H9 (cell line): ENCODE measurements around the gene KCNMB1. TPM values are rescaled to one million over a fixed set of nuclear protein-coding genes. Genes with fewer than 3 reads are reported as not detected.

Experiments
- DNase-seq: peaks from one replicate; pipeline ENCODE4 v3.0.0-alpha.2; 2017
- H2AFZ ChIP-seq: one replicate; pipeline ENCODE4 v1.6.1; 2013; ENCODE audit warnings: mild to moderate bottlenecking, low read length, control low read depth, moderate library complexity
- H2AK5ac ChIP-seq: 2 replicates; pipeline ENCODE4 v1.6.1; 2013; ENCODE audit warnings: low read length, control low read depth, mixed read lengths; ENCODE audit not compliant: insufficient read length
- H2BK120ac ChIP-seq: one replicate; pipeline ENCODE4 v1.6.1; 2013; ENCODE audit warnings: low read depth, mild to moderate bottlenecking, low read length, control low read depth, inconsistent platforms; ENCODE audit not compliant: poor library complexity, severe bottlenecking
- H2BK12ac ChIP-seq: 2 replicates; pipeline ENCODE4 v1.6.1; 2013; ENCODE audit warnings: low read length, control low read depth, mixed read lengths, low read depth; ENCODE audit not compliant: insufficient read length
- H2BK15ac ChIP-seq: 2 replicates; pipeline ENCODE4 v1.6.1; 2013; ENCODE audit warnings: low read depth, low read length, control low read depth
- H2BK20ac ChIP-seq: one replicate; pipeline ENCODE4 v1.6.1; 2013; ENCODE audit warnings: low read depth, mild to moderate bottlenecking, low read length, control low read depth, inconsistent platforms; ENCODE audit not compliant: poor library complexity, severe bottlenecking
- H2BK5ac ChIP-seq: 2 replicates; pipeline ENCODE4 v1.6.1; 2013; ENCODE audit warnings: low read length, control low read depth, mixed read lengths; ENCODE audit not compliant: insufficient read length
- H3K14ac ChIP-seq: 2 replicates; pipeline ENCODE4 v1.6.1; 2013; ENCODE audit warnings: low read length, control low read depth; ENCODE audit not compliant: insufficient read depth
- H3K18ac ChIP-seq: 2 replicates; pipeline ENCODE4 v1.6.1; 2013; ENCODE audit warnings: low read depth, mild to moderate bottlenecking, mixed read lengths, low read length, control low read depth; ENCODE audit not compliant: insufficient read length
- H3K23ac ChIP-seq: 2 replicates; pipeline ENCODE4 v1.6.1; 2013; ENCODE audit warnings: low read length, control low read depth, mixed read lengths, low read depth; ENCODE audit not compliant: insufficient read length
- H3K23me2 ChIP-seq: 2 replicates; pipeline ENCODE4 v1.6.1; 2013; ENCODE audit warnings: low read depth, mild to moderate bottlenecking, mixed read lengths, low read length, control low read depth; ENCODE audit not compliant: insufficient read length, poor library complexity, severe bottlenecking
- H3K27ac ChIP-seq: 2 replicates; pipeline ENCODE4 v1.5.1; 2013; ENCODE audit warnings: low read length, control low read depth, mixed read lengths, low read depth; ENCODE audit not compliant: insufficient read length
- H3K27me3 ChIP-seq: 2 replicates; pipeline ENCODE4 v1.6.1; 2013; ENCODE audit warnings: low read length, control low read depth, inconsistent platforms; ENCODE audit not compliant: insufficient read depth
- H3K4ac ChIP-seq: 2 replicates; pipeline ENCODE4 v1.6.1; 2013; ENCODE audit warnings: low read depth, mild to moderate bottlenecking, control low read depth, inconsistent platforms, low read length, moderate library complexity
- H3K4me1 ChIP-seq: 2 replicates; pipeline ENCODE4 v1.6.1; 2013; ENCODE audit warnings: low read length, control low read depth, inconsistent platforms; ENCODE audit not compliant: insufficient read depth
- H3K4me2 ChIP-seq: 2 replicates; pipeline ENCODE4 v1.6.1; 2013; ENCODE audit warnings: low read length, control low read depth, mixed read lengths; ENCODE audit not compliant: insufficient read length, insufficient read depth
- H3K56ac ChIP-seq: 2 replicates; pipeline ENCODE4 v1.6.1; 2013; ENCODE audit warnings: low read depth, mild to moderate bottlenecking, mixed read lengths, low read length, control low read depth; ENCODE audit not compliant: insufficient read length
- H3K79me1 ChIP-seq: 2 replicates; pipeline ENCODE4 v1.6.1; 2013; ENCODE audit warnings: low read depth, mild to moderate bottlenecking, moderate library complexity, low read length, control low read depth, inconsistent platforms; ENCODE audit not compliant: insufficient read depth, poor library complexity, severe bottlenecking
- H3K79me2 ChIP-seq: 2 replicates; pipeline ENCODE4 v1.6.1; 2013; ENCODE audit warnings: low read length, control low read depth, inconsistent platforms; ENCODE audit not compliant: insufficient read depth
- H3K9ac ChIP-seq: 2 replicates; pipeline ENCODE4 v1.6.1; 2013; ENCODE audit warnings: low read length, control low read depth, mixed read lengths; ENCODE audit not compliant: insufficient read length; ENCODE audit errors: extremely low read depth
- H3K9me3 ChIP-seq: one replicate; pipeline ENCODE4 v1.6.1; 2013; ENCODE audit warnings: low read depth, low read length, inconsistent platforms; ENCODE audit not compliant: control insufficient read depth
- H3T11ph ChIP-seq: one replicate; pipeline ENCODE4 v1.6.1; 2013; ENCODE audit warnings: mild to moderate bottlenecking, low read length, control low read depth, inconsistent platforms
- H4K20me1 ChIP-seq: one replicate; pipeline ENCODE4 v1.6.1; 2013; ENCODE audit not compliant: control insufficient read depth, insufficient read length, insufficient read depth
- H4K5ac ChIP-seq: 2 replicates; pipeline ENCODE4 v1.6.1; 2013; ENCODE audit warnings: low read depth, mild to moderate bottlenecking, mixed read lengths, low read length, control low read depth; ENCODE audit not compliant: insufficient read length
- H4K8ac ChIP-seq: replicated peaks from 2 replicates; pipeline ENCODE4 v1.6.1; 2013; ENCODE audit warnings: low read length, control low read depth, mixed read lengths, low read depth; ENCODE audit not compliant: insufficient read length
- H4K91ac ChIP-seq: 2 replicates; pipeline ENCODE4 v1.6.1; 2013; ENCODE audit warnings: low read depth, mild to moderate bottlenecking, moderate library complexity, mixed read lengths, low read length, control low read depth; ENCODE audit not compliant: insufficient read length
- H3K27ac Mint-ChIP-seq, 3 experiments: 2 replicates in 2 of 3; 3 replicates in 1 of 3; pipeline ENCODE4 v1.8.0; 2020 to 2021; ENCODE audit warnings: mixed read lengths in 3 of 3, mild to moderate bottlenecking in 1 of 3, moderate library complexity in 1 of 3
- H3K27me3 Mint-ChIP-seq: 2 replicates; pipeline ENCODE4 v1.8.0; 2021; ENCODE audit warnings: low read depth, mild to moderate bottlenecking, moderate library complexity, mixed read lengths
- H3K36me3 Mint-ChIP-seq, 3 experiments: 2 replicates in 2 of 3; 3 replicates in 1 of 3; pipeline ENCODE4 v1.8.0; 2020 to 2021; ENCODE audit warnings: low read depth in 3 of 3, mixed read lengths in 3 of 3; ENCODE audit not compliant: insufficient read depth in 1 of 3
- H3K4me1 Mint-ChIP-seq, 2 experiments: 2 replicates each; pipeline ENCODE4 v1.8.0; 2020; ENCODE audit warnings: mixed read lengths in 2 of 2
- H3K4me3 Mint-ChIP-seq, 2 experiments: 2 replicates in 1 of 2; 3 replicates in 1 of 2; pipeline ENCODE4 v1.8.0; 2020 to 2021; ENCODE audit warnings: mild to moderate bottlenecking in 2 of 2, mixed read lengths in 2 of 2, moderate library complexity in 1 of 2
- H3K9me3 Mint-ChIP-seq, 2 experiments: 2 replicates in 1 of 2; 3 replicates in 1 of 2; pipeline ENCODE4 v1.8.0; 2020; ENCODE audit warnings: mild to moderate bottlenecking in 2 of 2, mixed read lengths in 2 of 2, moderate library complexity in 1 of 2
- CTCF ChIP-seq: fragments of 200-600 bp; sonication (generic); conservative IDR thresholded peaks from 3 replicates; pipeline ENCODE4 v1.8.0; 2021; ENCODE audit warnings: antibody characterized with exemption, mild to moderate bottlenecking
- WGBS: extraction: QIAGEN DNeasy Blood & Tissue Kit; methylation state at CpG from one replicate; pipeline ENCODE4 v1.1.7; 2013; ENCODE audit warnings: missing lambda C conversion rate, low lambda C conversion rate, mixed read lengths; ENCODE audit not compliant: insufficient read length; ENCODE audit errors: extremely low coverage; 5-methylcytosine and 5-hydroxymethylcytosine counted together
- total RNA-seq: library from RNA; stranded (reverse); gene quantifications from 2 replicates; pipeline ENCODE4 v1.2.1, GENCODE V29; 2021

Gene KCNMB1
- total RNA-seq, 1 experiment from 2014 or later = 0.28 TPM

GRCh38 chr5:170353961-170354360 is 35.2 kb downstream of the KCNMB1 start:
- no peak overlapping the region for H3K4me2 ChIP-seq
- H2BK15ac ChIP-seq = no peak overlapping the region
- no peaks in the 10 kb centered on the region for H3K36me3 Mint-ChIP-seq
- H3K23me2 ChIP-seq = no peaks in the 10 kb centered on the region
- WGBS = no CpG with 5 or more reads among the region's 9 CpGs
- H3K27ac Mint-ChIP-seq = no peak overlapping the region; a peak in 1 of 7 replicates
- H3K4me1 ChIP-seq = peaks cover 12% of the 10 kb centered on the region; the same call in 1 of the 2 replicates
- no peaks in the 10 kb centered on the region for H3K9me3 ChIP-seq
- peaks cover 40% of the 10 kb centered on the region for H3K27me3 Mint-ChIP-seq
- no peak overlapping the region for H2BK5ac ChIP-seq
- no peaks in the 10 kb centered on the region; a peak in 1 of 5 replicates for H3K9me3 Mint-ChIP-seq
- H3K4me3 Mint-ChIP-seq = no peak overlapping the region; a peak in 1 of 5 replicates
- H3K27ac ChIP-seq = no peak overlapping the region
- no peaks in the 10 kb centered on the region for H3K27me3 ChIP-seq
- H3T11ph ChIP-seq = no peak overlapping the region
- H4K5ac ChIP-seq = no peak overlapping the region
- H3K23ac ChIP-seq = no peak overlapping the region
- no peak overlapping the region for H2AFZ ChIP-seq
- no peak for TF ChIP-seq CTCF
- H3K18ac ChIP-seq = no peak overlapping the region
- H2BK12ac ChIP-seq = no peak overlapping the region
- H2AK5ac ChIP-seq = no peak overlapping the region
- H4K91ac ChIP-seq = no peak overlapping the region
- H3K4me1 Mint-ChIP-seq = peaks cover 50 to 52% of the 10 kb centered on the region in 2 experiments
- H3K56ac ChIP-seq = no peak overlapping the region
- no peaks in the 10 kb centered on the region for H3K79me1 ChIP-seq
- H4K20me1 ChIP-seq = no peaks in the 10 kb centered on the region
- H4K8ac ChIP-seq = no peak overlapping the region
- no peaks in the 10 kb centered on the region for H3K79me2 ChIP-seq
- no peak for DNase-seq
- no peak overlapping the region for H2BK120ac ChIP-seq
- H3K4ac ChIP-seq = no peak overlapping the region
- H2BK20ac ChIP-seq = no peak overlapping the region
- H3K9ac ChIP-seq = no peak overlapping the region
- H3K14ac ChIP-seq = no peak overlapping the region; the same call in 1 of the 2 replicates
